ENCODE measurements around the gene WIZ. TPM values are rescaled to one million over a fixed set of nuclear protein-coding genes. Genes with fewer than 3 reads are reported as not detected.
"Not testable (repeated sequence)": the region's sequence is repeated elsewhere in the genome, so short reads cannot be mapped to it uniquely, and the experiment has no call there.

The WIZ gene
- 27.3 and 30.7 TPM in 2 replicates for total RNA-seq

DNA sequence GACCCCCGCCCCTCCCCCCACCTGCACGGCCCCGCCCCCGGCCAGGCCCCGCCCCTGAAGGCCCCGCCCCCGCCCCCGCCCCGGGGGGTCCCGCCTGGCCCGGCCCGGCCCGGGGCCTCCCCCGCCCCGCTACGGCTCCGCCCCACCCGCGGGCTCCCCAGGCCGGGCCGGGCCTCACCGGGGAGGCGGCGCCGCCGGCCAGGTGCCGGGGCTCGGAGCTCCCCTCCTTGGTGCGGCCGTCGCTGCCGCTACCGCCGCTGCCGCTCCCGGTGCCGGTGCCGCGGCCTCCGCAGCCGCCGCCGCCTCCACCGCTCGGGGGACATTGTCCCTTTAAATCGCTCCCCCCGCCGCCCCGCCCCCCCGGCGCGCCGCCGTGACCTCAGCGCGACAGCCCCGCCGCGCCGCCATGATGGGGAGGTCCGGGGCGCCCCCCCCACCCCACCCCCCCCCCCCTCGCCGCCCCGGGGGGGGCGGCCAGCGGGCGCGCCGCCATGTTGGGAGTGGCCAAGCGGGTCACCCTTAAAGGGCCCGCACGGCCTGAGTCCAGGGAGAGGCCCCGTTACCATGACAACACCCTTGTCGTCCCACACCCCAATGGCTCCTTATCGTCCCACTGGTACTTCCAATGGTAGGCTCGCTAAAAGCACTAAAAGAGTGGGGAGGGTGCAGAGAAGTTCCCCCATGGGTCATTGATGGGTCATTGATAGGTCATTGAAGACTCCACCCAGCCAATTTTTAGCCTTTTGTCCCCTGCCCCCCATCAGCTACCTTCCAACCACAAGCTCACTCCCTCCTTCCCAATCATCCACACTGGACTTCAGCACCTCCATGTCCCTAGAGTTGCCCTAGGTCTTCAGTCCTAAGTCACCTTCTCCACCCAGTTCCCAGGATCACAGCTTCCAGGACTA lies at the start of gene WIZ:
Gene WIZ, minus strand, starts transcription at position 337 of the 908 bp plus-strand sequence. CDS start 1,649 bp downstream, outside the sequence.
- intact Hi-C loops (cut with micrococcal nuclease) = loop anchor here (1.0 to 5.0 kb wide), 4 partner anchors 17 to 325 kb away; a partner anchor contains a TSS

GRCh38 chr19:15498910-15499309 lies 49.2 kb upstream of the WIZ start:
- intact Hi-C loops (cut with micrococcal nuclease) = no loop called here

GRCh38 chr19:15498156-15498858 lies 48.6 kb upstream of the WIZ start:
- intact Hi-C loops (cut with micrococcal nuclease) = no loop called here

GRCh38 chr19:15495151-15495550 lies 45.4 kb upstream of the WIZ start:
- intact Hi-C loops (cut with micrococcal nuclease) = no loop called here

DNA sequence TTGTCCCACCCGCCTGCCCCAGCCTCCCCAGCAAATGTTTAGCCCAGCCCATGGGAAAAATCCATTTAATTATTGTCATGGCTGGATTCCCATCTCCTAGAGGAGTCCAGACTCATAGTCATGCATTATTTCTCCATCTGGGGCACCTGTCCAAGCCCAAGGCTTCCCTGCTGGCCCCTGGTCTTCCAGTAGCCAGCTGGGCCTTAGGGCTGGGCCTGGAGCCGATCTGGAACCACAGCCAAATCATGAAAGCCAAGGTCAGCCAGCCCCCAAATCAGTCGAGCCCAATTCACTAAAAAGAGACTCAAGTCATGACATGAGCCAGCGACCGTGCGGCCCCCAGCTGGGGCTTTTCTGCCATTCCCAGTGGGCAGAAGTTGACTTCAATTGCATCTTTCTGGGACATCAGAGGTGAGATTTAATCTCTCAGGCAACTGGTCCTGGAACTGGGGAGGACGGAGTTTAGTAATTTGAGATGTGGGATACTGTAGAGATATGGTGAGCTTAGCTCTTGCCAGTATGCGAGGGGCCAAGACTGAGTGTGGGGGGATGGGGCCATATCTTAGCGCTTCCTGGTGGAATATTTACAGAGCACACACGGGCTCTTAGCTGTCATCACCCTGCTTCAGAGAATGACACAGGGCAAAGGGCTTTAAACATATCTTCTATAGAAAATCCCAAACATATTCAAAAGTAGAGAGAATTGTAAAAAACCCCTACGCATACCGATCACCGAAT lies 38.9 kb upstream of the WIZ start:
- intact Hi-C loops (cut with micrococcal nuclease) = no loop called here

DNA sequence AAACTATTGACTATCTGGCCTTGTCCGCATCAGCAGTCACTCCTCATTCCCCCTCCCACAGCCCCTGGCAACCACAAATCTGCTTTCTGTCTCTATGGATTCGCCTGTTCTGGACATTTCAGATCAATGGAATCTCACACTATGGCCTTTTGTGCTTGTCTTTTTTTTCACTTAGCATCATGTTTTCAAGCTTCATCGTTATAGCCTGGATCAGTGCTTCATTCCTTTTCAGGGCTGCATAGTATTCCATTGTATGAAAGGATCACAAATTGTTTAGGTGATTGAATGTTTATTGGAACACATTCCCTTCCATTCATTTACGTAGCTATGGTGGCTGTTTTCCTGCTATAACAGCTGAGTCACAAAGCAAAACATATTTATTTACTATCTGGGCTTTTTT lies 37.3 kb upstream of the WIZ start:
- intact Hi-C loops (cut with micrococcal nuclease) = no loop called here

- intact Hi-C loops (cut with micrococcal nuclease) = not testable (repeated sequence)
Measured at GRCh38 chr19:15485768-15486167, 36.0 kb upstream of the WIZ start.

GRCh38 chr19:15480996-15481395 lies 31.2 kb upstream of the WIZ start:
- intact Hi-C loops (cut with micrococcal nuclease) = not testable (repeated sequence)

DNA sequence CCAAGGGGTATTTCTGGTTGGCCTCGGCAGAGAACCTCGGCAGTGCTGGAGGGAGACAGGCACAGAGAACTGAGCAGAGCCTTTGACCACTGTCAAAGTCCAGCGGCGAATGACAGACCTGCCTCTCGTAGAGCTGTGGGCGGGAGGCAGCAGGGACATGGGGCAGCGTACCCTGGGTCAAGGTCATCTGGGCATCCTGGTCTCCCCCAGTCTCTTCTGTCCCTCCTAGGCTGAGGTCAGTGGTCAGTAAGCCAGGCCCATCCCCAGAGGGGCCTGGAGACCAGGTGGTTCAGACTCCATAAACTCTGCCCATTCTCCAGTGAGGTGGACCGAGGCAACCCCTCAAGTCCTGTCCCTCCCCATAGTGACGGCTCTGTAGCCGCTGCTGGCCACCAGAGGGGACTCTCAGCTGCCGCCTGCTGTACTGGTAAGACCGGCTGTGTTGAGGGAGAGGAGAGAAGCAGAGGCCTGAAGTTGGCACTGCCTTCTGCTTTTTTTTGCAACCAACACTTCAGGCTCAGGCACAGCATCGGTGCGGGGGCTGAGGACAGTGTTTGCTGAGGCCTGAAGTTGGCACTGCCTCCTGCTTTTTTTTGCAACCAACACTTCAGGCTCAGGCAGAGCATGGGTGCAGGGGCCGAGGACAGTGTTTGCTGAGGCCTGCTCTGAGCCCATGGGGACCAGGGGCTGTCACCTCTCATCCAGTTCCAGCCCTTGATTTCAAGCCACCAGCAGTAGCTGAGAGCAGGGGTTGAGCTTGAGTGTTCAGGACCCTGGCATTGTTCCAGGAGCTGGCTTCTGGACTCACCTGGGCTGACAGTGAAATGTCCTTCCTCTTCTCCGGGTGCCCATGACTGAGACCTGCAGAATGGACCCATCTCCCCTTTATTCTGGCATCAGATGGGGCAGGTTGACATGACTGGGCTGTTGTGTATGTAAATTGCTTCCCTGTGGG lies 29.9 kb upstream of the WIZ start, which contains the start of gene PGLYRP2:
Gene PGLYRP2, minus strand, starts transcription at position 111 of the 955 bp plus-strand sequence. CDS start 130 bp downstream, outside the sequence.
- intact Hi-C loops (cut with micrococcal nuclease) = no loop called here

GRCh38 chr19:15476325-15476724 lies 26.6 kb upstream of the WIZ start:
- intact Hi-C loops (cut with micrococcal nuclease) = no loop called here

DNA sequence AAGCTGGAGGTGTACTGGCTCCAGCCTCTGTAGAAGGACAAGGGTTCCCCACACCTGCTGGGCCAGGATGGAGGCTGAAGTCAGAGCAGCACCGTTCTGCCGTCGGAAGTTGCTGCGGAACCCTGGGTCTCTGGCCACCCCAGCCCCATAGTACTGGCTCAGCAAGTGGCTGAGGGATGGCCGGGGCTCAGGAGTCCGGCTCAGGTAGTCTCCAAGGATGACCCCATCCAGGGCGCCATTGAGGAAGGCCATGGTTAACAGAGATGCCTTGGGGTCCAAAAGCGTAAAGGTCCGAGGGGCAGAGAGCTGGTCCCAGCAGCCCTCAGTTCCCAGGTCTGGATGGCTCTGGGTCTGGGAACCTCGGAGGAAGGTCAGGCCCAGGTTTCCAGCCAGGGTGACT lies 25.9 kb upstream of the WIZ start:
- intact Hi-C loops (cut with micrococcal nuclease) = no loop called here

DNA sequence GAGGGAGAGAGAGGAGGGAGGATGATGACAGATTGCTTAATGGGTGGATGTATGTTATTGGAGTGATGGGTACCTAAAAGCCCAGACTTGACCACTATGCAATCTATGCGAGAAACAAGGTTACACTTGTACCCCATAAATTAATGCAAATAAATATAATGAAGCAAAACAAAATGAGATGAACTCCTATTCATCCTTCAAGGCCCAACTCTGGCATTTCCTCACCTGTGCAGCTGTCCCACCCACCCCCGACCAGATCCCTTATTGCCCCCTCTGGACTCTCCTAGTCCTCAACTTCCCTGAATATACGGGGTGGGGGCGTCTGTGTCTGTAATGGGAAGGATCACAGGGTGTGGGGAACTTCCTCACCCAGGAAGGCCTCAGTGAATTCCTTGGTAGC lies 25.4 kb upstream of the WIZ start:
- intact Hi-C loops (cut with micrococcal nuclease) = no loop called here

GRCh38 chr19:15473821-15474220 lies 24.1 kb upstream of the WIZ start:
- intact Hi-C loops (cut with micrococcal nuclease) = not testable (repeated sequence)

GRCh38 chr19:15471639-15472101 lies 21.9 kb upstream of the WIZ start:
- intact Hi-C loops (cut with micrococcal nuclease) = no loop called here

- intact Hi-C loops (cut with micrococcal nuclease) = loop anchor here (5.0 to 10.0 kb wide), 3 partner anchors 365 to 1098 kb away; partner anchors contain the start of gene KLF2
Measured at GRCh38 chr19:15469513-15470297, 19.9 kb upstream of the WIZ start.

DNA sequence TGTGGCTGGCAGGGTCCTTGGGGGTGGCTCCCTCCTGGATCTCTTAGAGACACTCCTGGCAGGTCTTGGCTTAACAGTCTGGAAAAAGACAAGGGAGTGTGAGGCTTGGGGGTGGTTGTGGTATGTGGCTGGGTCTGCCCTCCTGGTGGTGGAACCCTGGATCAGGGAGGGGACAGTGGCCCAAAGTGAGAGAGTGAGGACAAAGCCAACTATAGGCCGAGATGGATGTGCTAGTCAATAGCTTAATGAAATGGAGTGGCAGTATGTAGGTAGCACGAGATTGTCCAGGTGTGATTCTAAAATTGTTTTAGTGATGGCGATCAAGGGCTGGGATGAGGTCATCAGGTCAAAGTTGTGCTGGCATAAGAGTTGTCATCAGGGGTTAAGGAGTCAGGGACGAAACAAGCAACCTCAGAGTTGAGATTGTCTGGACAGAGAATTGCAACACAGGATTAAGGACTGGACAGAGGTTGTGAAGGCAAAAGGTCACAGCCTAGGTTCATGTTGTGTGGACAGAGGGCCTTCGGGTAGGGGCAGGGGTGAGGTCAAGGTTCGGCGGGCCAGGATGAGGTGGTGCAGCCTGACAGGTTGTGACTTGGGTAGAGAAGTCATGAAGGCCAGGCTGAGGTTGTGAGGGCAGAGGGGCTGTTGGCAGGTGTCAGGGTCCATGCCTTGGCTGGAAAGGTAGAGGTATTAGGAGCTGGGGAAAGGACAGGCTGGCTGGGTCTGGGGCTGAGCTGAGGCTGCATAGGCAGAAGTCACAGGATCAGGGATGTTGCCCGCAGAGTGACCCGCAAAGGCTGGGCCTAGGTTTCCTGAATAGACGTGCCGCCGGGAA lies 19.1 kb upstream of the WIZ start:
- intact Hi-C loops (cut with micrococcal nuclease) = loop anchor here (5.0 to 10.0 kb wide), 3 partner anchors 366 to 1098 kb away; partner anchors contain the start of gene KLF2

DNA sequence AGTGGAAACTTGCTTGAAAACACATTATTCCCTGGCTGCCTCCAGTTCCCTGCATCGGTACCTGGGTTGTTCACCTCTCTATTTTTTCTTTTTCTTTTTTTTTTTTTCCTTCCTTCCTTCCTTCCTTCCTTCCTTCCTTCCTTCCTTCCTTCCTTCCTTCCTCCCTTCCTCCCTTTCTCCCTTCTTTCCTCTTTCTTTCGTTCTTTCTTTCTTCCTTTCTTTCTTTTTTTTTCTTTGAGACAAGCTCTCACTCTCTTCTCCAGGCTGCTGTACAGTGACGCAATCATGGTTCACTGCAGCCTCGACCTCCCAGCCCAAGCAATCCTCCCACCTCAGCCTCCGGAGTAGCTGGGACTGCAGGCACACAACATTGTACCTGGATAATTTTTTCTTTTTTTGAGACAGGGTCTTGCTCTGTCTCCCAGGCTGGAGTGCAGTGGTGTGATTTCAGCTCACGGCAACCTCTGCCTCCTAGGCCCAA lies 18.0 kb upstream of the WIZ start:
- intact Hi-C loops (cut with micrococcal nuclease) = loop anchor here (1.0 to 10.0 kb wide), 7 partner anchors 17 to 1100 kb away; partner anchors contain the start of gene KLF2

All from T-helper 2 cell treated with Interferon-gamma antibody and Interleukin-4, amounts not matched to agents 100 ng/mL and 5 ng/mL, for 36 hours (primary cell).